Fibroblast of skin of right biceps (primary cell): ENCODE measurements around the gene ZCCHC3.
A peak's percentile ranks its signal among the peaks of the same experiment; 100 is the strongest.

Experiments used
- DNase-seq: peaks from one replicate; pipeline ENCODE4 v3.0.0-alpha.2; 2013

ZCCHC3 gene

DNA sequence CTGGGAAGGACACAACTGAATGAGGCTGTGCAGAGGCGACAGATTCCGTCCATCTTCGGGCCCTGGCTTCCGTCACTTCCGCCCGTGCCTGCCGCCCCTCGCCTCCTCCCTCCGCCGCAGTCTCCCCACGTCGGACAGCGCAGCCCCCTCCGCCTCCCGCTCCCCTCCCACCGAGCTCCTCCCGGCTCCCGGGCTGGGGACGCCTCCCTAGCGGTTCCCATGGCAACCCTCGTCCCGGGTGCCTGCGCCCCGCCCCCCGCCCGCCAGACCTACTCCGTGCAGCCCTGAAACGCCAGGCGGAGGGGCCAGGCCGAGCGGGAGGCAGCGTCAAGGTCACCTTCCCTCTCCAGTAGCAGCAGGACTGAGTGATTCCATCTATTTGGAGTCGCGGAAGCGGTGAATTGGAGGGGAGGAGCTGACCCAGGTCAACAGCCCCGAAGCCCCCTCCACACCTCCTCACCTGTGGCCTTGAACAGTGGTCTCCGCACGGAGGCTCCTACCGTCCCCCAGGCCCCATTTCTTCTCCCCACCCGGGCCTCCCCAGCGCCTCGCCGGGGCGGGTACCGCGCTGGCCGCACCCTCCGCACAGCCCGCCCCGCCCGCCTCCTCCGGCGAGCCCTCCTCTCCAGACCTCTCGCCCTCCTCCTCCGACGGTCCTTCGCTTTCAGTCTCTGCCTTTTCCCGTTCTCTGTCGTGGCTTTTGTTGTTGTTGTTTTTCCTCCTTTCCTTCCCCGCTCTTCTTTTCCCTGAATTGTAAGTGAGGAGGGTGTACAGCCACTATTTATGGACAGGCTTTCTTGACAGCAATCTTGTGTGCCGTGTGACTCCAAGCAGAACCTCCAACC lies 50.5 kb downstream of the ZCCHC3 start:
- peak; percentile 96 for DNase-seq

DNA sequence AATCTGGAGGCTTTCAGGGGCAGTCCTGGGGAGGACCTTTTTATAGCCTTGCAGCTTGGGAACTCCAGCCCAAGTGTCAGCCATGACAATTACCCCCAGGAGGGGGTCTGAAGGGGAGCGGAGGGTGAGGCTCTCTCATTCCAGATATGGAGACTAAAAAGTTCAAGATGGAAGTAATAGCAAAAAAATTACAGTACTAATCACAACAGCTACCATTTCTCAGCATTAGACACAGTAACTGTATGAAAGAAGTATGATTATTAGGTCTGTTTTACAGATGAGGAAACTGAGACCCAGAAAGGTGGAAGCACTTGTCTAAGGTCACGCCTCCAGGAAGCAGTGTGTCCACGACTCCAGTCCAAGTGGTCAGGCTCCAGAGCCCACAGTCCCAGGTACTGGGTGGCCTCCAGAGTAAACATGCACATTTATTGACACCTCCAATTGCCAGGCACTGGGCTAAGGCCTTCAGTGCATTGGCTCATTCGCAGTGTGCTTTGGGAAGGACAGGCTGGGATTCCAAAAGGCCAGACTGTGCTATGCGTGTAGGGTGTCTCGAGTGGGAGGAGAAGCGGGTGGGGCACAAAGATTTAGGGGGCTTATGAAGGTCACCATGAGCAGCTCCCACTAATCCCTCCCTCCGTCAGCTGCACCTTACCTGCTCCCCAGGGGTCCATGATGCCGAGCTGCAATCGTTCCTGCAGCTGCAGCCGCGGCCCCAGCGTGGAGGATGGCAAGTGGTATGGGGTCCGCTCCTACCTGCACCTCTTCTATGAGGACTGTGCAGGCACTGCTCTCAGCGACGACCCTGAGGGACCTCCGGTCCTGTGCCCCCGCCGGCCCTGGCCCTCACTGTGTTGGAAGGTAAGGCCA lies 51.8 kb downstream of the ZCCHC3 start:
- no peak for DNase-seq
